ENCODE results near the gene AKAP13.

- TF ChIP-seq CTCF (conservative IDR thresholded peaks at IDR 0.05; ENCODE audit: low read depth, low read length) (no peak), EZH2 (IDR thresholded peaks at IDR 0.05; ENCODE audit: borderline replicate concordance, low read depth, low read length, poor library complexity, severe bottlenecking) (no peak)
Observed at GRCh38 chr15:85770096-85771041, 390.0 kb downstream of the AKAP13 start.

Data from A673 (cell line).